ENCODE results near the gene CTSO.

Gene CTSO

GRCh38 chr4:155953151-155954117 lies at the start of gene CTSO:
Gene CTSO, minus strand, starts transcription at chr4:155953866. Its CDS starts 19 bp downstream, at chr4:155953847.
- peaks cover 0 to 4% of the 10 kb centered on the region in 2 donors for H3K36me3 ChIP-seq (ENCODE audit: control insufficient read depth in 1 of 2, insufficient read depth in 2 of 2, low read length in 2 of 2)
- H3K4me3 ChIP-seq (ENCODE audit: low read depth in 1 of 2, low read length in 2 of 2): peak within 1 kb of the TSS; percentile 79 to 84
- H3K4me1 ChIP-seq (ENCODE audit: control insufficient read depth in 1 of 2, insufficient read depth in 2 of 2, low read length in 2 of 2): no peaks in the 10 kb centered on the region
- H3K27ac ChIP-seq (ENCODE audit: low read length): peak within 1 kb of the TSS; percentile 94
- H3K27me3 ChIP-seq (ENCODE audit: low read depth, low read length): no peaks in the 10 kb centered on the region
- H3K9me3 ChIP-seq (ENCODE audit: control insufficient read depth in 1 of 2, low read length in 2 of 2): no peaks in the 10 kb centered on the region

- no peak overlapping the region for H3K27ac ChIP-seq (ENCODE audit: low read length)
- H3K36me3 ChIP-seq (ENCODE audit: control insufficient read depth in 1 of 2, insufficient read depth in 2 of 2, low read length in 2 of 2): no peaks in the 10 kb centered on the region
- H3K4me3 ChIP-seq (ENCODE audit: low read depth in 1 of 2, low read length in 2 of 2): no peak overlapping the region
- H3K9me3 ChIP-seq (ENCODE audit: control insufficient read depth in 1 of 2, low read length in 2 of 2): no peaks in the 10 kb centered on the region
- H3K27me3 ChIP-seq (ENCODE audit: low read depth, low read length): no peaks in the 10 kb centered on the region
- no peaks in the 10 kb centered on the region for H3K4me1 ChIP-seq (ENCODE audit: control insufficient read depth in 1 of 2, insufficient read depth in 2 of 2, low read length in 2 of 2)
Measured at GRCh38 chr4:156000491-156000890, 46.8 kb upstream of the CTSO start.

GRCh38 chr4:155999725-156000124 lies 46.1 kb upstream of the CTSO start:
- no peaks in the 10 kb centered on the region for H3K9me3 ChIP-seq (ENCODE audit: control insufficient read depth in 1 of 2, low read length in 2 of 2)
- H3K4me3 ChIP-seq (ENCODE audit: low read depth in 1 of 2, low read length in 2 of 2): no peak overlapping the region
- H3K27ac ChIP-seq (ENCODE audit: low read length): no peak overlapping the region
- H3K27me3 ChIP-seq (ENCODE audit: low read depth, low read length): no peaks in the 10 kb centered on the region
- no peaks in the 10 kb centered on the region for H3K4me1 ChIP-seq (ENCODE audit: control insufficient read depth in 1 of 2, insufficient read depth in 2 of 2, low read length in 2 of 2)
- H3K36me3 ChIP-seq (ENCODE audit: control insufficient read depth in 1 of 2, insufficient read depth in 2 of 2, low read length in 2 of 2): no peaks in the 10 kb centered on the region

GRCh38 chr4:155995069-155995468 lies 41.4 kb upstream of the CTSO start:
- Histone ChIP-seq H3K27ac (ENCODE audit: low read length) (no peak overlapping the region), H3K4me3 (ENCODE audit: low read depth in 1 of 2, low read length in 2 of 2) (no peak overlapping the region), H3K36me3 (ENCODE audit: control insufficient read depth in 1 of 2, insufficient read depth in 2 of 2, low read length in 2 of 2) (no peaks in the 10 kb centered on the region), H3K9me3 (ENCODE audit: control insufficient read depth in 1 of 2, low read length in 2 of 2) (no peaks in the 10 kb centered on the region), H3K27me3 (ENCODE audit: low read depth, low read length) (no peaks in the 10 kb centered on the region), H3K4me1 (ENCODE audit: control insufficient read depth in 1 of 2, insufficient read depth in 2 of 2, low read length in 2 of 2) (no peaks in the 10 kb centered on the region)

GRCh38 chr4:155984106-155984797 lies 30.6 kb upstream of the CTSO start:
- Histone ChIP-seq H3K9me3 (ENCODE audit: control insufficient read depth in 1 of 2, low read length in 2 of 2) (no peaks in the 10 kb centered on the region), H3K4me3 (ENCODE audit: low read depth in 1 of 2, low read length in 2 of 2) (no peak overlapping the region), H3K27me3 (ENCODE audit: low read depth, low read length) (no peaks in the 10 kb centered on the region), H3K36me3 (ENCODE audit: control insufficient read depth in 1 of 2, insufficient read depth in 2 of 2, low read length in 2 of 2) (no peaks in the 10 kb centered on the region), H3K4me1 (ENCODE audit: control insufficient read depth in 1 of 2, insufficient read depth in 2 of 2, low read length in 2 of 2) (peaks cover 0 to 9% of the 10 kb centered on the region in 2 donors), H3K27ac (ENCODE audit: low read length) (no peak overlapping the region)

DNA sequence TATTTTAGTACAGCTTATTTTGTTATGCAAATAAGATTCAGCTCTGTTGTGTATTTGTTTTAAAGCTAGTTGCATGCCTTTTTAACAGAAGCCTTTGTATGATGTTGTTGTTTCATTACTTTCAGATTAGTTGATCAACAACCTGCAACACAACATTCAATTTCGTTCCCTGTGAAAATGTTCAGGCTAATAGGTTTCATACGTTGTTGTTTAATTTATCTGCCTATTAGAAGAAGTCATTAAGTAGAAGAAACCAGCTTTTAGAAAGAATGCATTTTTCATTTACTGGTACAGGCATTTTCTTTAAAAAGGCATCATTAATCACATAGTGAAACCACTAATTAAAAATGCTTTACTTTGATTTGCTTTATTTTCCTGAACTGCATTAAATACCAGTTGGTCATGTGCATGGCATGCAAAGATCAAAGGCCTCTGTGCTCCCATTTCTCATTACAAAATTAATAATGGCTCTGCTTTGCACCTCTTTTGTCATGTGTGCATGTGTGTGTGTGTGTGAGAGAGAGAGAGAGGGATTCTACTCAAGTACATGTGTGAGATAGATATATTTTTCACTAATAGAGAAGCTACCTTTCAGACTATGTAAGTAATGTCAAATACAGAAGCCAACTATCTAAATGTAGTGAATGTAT lies 29.2 kb upstream of the CTSO start:
- no peak overlapping the region for H3K27ac ChIP-seq (ENCODE audit: low read length)
- H3K4me1 ChIP-seq (ENCODE audit: control insufficient read depth in 1 of 2, insufficient read depth in 2 of 2, low read length in 2 of 2): peaks cover 0 to 9% of the 10 kb centered on the region in 2 donors
- no peaks in the 10 kb centered on the region for H3K9me3 ChIP-seq (ENCODE audit: control insufficient read depth in 1 of 2, low read length in 2 of 2)
- H3K27me3 ChIP-seq (ENCODE audit: low read depth, low read length): no peaks in the 10 kb centered on the region
- H3K36me3 ChIP-seq (ENCODE audit: control insufficient read depth in 1 of 2, insufficient read depth in 2 of 2, low read length in 2 of 2): no peaks in the 10 kb centered on the region
- no peak overlapping the region for H3K4me3 ChIP-seq (ENCODE audit: low read depth in 1 of 2, low read length in 2 of 2)

- no peak overlapping the region for H3K27ac ChIP-seq (ENCODE audit: low read length)
- H3K4me3 ChIP-seq (ENCODE audit: low read depth in 1 of 2, low read length in 2 of 2): no peak overlapping the region
- no peaks in the 10 kb centered on the region for H3K36me3 ChIP-seq (ENCODE audit: control insufficient read depth in 1 of 2, insufficient read depth in 2 of 2, low read length in 2 of 2)
- no peaks in the 10 kb centered on the region for H3K9me3 ChIP-seq (ENCODE audit: control insufficient read depth in 1 of 2, low read length in 2 of 2)
- no peaks in the 10 kb centered on the region for H3K27me3 ChIP-seq (ENCODE audit: low read depth, low read length)
- H3K4me1 ChIP-seq (ENCODE audit: control insufficient read depth in 1 of 2, insufficient read depth in 2 of 2, low read length in 2 of 2): peaks cover 0 to 9% of the 10 kb centered on the region in 2 donors
Measured at GRCh38 chr4:155978810-155979209, 25.1 kb upstream of the CTSO start.

- no peak overlapping the region for H3K27ac ChIP-seq (ENCODE audit: low read length)
- no peaks in the 10 kb centered on the region for H3K4me1 ChIP-seq (ENCODE audit: control insufficient read depth in 1 of 2, insufficient read depth in 2 of 2, low read length in 2 of 2)
- H3K9me3 ChIP-seq (ENCODE audit: control insufficient read depth in 1 of 2, low read length in 2 of 2): no peaks in the 10 kb centered on the region
- no peak overlapping the region for H3K4me3 ChIP-seq (ENCODE audit: low read depth in 1 of 2, low read length in 2 of 2)
- H3K36me3 ChIP-seq (ENCODE audit: control insufficient read depth in 1 of 2, insufficient read depth in 2 of 2, low read length in 2 of 2): no peaks in the 10 kb centered on the region
- H3K27me3 ChIP-seq (ENCODE audit: low read depth, low read length): no peaks in the 10 kb centered on the region
Measured at GRCh38 chr4:155975511-155975910, 21.8 kb upstream of the CTSO start.

- Histone ChIP-seq H3K36me3 (ENCODE audit: control insufficient read depth in 1 of 2, insufficient read depth in 2 of 2, low read length in 2 of 2) (no peaks in the 10 kb centered on the region), H3K27ac (ENCODE audit: low read length) (no peak overlapping the region), H3K4me1 (ENCODE audit: control insufficient read depth in 1 of 2, insufficient read depth in 2 of 2, low read length in 2 of 2) (no peaks in the 10 kb centered on the region), H3K27me3 (ENCODE audit: low read depth, low read length) (no peaks in the 10 kb centered on the region), H3K9me3 (ENCODE audit: control insufficient read depth in 1 of 2, low read length in 2 of 2) (no peaks in the 10 kb centered on the region), H3K4me3 (ENCODE audit: low read depth in 1 of 2, low read length in 2 of 2) (no peak overlapping the region)
Measured at GRCh38 chr4:155974996-155975395, 21.3 kb upstream of the CTSO start.

DNA sequence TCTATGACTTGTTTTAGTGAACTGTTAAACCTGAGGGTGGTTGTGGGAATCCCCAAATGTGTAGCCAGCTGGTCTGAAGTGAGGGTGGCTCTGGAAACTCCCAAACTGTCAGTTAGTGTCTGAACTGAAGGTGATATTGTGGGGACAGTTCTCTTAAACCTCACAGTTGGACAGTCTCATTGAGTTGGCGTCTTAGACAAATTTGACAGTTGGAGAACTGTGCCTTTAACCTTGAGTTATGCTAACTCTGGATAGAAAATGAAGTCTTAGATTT lies 20.7 kb upstream of the CTSO start:
- Histone ChIP-seq H3K4me3 (ENCODE audit: low read depth in 1 of 2, low read length in 2 of 2) (no peak overlapping the region), H3K4me1 (ENCODE audit: control insufficient read depth in 1 of 2, insufficient read depth in 2 of 2, low read length in 2 of 2) (no peaks in the 10 kb centered on the region), H3K27me3 (ENCODE audit: low read depth, low read length) (no peaks in the 10 kb centered on the region), H3K36me3 (ENCODE audit: control insufficient read depth in 1 of 2, insufficient read depth in 2 of 2, low read length in 2 of 2) (no peaks in the 10 kb centered on the region), H3K9me3 (ENCODE audit: control insufficient read depth in 1 of 2, low read length in 2 of 2) (no peaks in the 10 kb centered on the region), H3K27ac (ENCODE audit: low read length) (no peak overlapping the region)

DNA sequence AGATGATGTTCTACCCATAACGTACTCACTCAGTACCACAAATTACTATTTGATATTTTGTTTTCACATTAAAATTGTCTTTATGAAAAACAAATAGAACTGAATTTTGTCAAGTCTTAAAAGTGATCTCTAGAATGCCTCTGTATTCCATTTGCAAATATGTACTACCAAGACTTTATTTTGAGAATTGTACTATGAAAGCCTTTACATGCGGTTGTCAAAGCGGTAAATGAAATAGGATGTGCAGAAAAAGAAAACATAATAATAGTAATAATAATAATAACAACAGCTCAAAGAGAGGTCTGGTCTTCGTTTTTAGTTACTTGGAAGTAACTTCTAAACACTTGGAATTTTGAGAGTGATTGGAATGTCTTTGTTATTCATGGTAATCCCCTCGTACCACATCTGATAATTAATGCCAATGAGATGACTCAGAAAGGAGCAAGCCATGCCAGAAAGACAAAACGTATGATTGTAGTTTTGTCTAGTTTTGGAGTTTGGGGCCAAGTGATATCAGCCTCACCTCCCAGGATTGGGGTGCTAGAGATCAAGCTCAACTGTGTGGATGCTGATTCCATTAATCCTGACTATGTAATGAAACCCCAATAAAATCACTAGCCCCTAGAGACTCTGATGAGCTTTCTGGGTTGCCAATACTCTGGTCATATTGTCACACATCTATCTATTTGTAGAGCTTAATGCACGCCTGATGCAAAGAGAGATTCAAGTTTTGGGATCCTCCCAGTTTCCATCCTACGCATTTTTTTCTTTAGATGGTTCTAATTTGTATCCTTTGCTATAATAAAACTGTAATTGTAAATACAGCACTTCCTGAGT lies 20.2 kb upstream of the CTSO start:
- no peaks in the 10 kb centered on the region for H3K4me1 ChIP-seq (ENCODE audit: control insufficient read depth in 1 of 2, insufficient read depth in 2 of 2, low read length in 2 of 2)

More for the DNA sequence above, 20.2 kb upstream of the CTSO start:
- no peaks in the 10 kb centered on the region for H3K36me3 ChIP-seq (ENCODE audit: control insufficient read depth in 1 of 2, insufficient read depth in 2 of 2, low read length in 2 of 2)
- H3K27me3 ChIP-seq (ENCODE audit: low read depth, low read length): no peaks in the 10 kb centered on the region
- H3K27ac ChIP-seq (ENCODE audit: low read length): no peak overlapping the region
- no peak overlapping the region for H3K4me3 ChIP-seq (ENCODE audit: low read depth in 1 of 2, low read length in 2 of 2)
- H3K9me3 ChIP-seq (ENCODE audit: control insufficient read depth in 1 of 2, low read length in 2 of 2): no peaks in the 10 kb centered on the region

All from muscle layer of duodenum (tissue), 2 donors.